IMR-90 (cell line): ENCODE results near the gene PRKACA. TPM values are rescaled to one million over a fixed set of nuclear protein-coding genes. Genes with fewer than 3 reads are reported as not detected.
A peak's percentile ranks its signal among the peaks of the same experiment; 100 is the strongest.

Experiments used
- ATAC-seq: fragments of 200-7000 bp; cut with Tn5 transposase; 2 replicates; pipeline ENCODE4 v1.9.1; 2020; ENCODE audit warnings: low read depth, mild to moderate bottlenecking, moderate library complexity
- BruUV-seq: library from RNA; stranded (reverse); fragments of 400-500 nt; replicated peaks from 2 replicates; lab custom pipeline; 2021; lab: Mats Ljungman, UMichigan
- CTCF ChIA-PET: fragments of 300-600 bp; formaldehyde crosslinking; extraction: SDS; loops from one replicate; lab custom pipeline; 2021; ENCODE audit warnings: antibody characterized with exemption; lab: Yijun Ruan, JAX
- POLR2A ChIA-PET: fragments of 300-600 bp; sonication (Branson Sonifier 250); formaldehyde crosslinking; loops from one replicate; lab custom pipeline; 2022; ENCODE audit warnings: antibody characterized with exemption; ENCODE audit not compliant: unreplicated experiment; lab: Charles Lee
- DNase-seq: peaks from one replicate; pipeline ENCODE4 v3.0.0; 2013
- H2AFZ ChIP-seq: replicated peaks from 2 replicates; pipeline ENCODE3; 2013; ENCODE audit warnings: low read length, mild to moderate bottlenecking; ENCODE audit not compliant: poor library complexity
- H2AK5ac ChIP-seq: 2 replicates; pipeline ENCODE4 v1.6.1; 2013; ENCODE audit warnings: low read depth, low read length, inconsistent platforms
- H2AK9ac ChIP-seq: replicated peaks from 2 replicates; pipeline ENCODE3; 2013; ENCODE audit warnings: mild to moderate bottlenecking, low read depth, low read length, moderate library complexity; ENCODE audit not compliant: poor library complexity
- H2BK120ac ChIP-seq: 2 replicates; pipeline ENCODE4 v1.6.1; 2013; ENCODE audit warnings: low read depth, low read length, inconsistent platforms
- H2BK15ac ChIP-seq: 3 replicates; pipeline ENCODE4 v1.6.1; 2013; ENCODE audit warnings: low read depth, low read length, inconsistent platforms
- H2BK20ac ChIP-seq: 2 replicates; pipeline ENCODE4 v1.6.1; 2013; ENCODE audit warnings: low read depth, mild to moderate bottlenecking, inconsistent platforms, low read length, moderate library complexity
- H2BK5ac ChIP-seq: 2 replicates; pipeline ENCODE4 v1.6.1; 2013; ENCODE audit warnings: mild to moderate bottlenecking, low read depth, low read length, inconsistent platforms; ENCODE audit not compliant: poor library complexity, severe bottlenecking
- H3K14ac ChIP-seq: replicated peaks from 2 replicates; pipeline ENCODE4 v1.6.1; 2013; ENCODE audit warnings: low read depth, low read length, inconsistent platforms
- H3K18ac ChIP-seq: 2 replicates; pipeline ENCODE4 v1.6.1; 2013; ENCODE audit warnings: low read depth, low read length, control low read depth
- H3K23ac ChIP-seq: 2 replicates; pipeline ENCODE4 v1.6.1; 2013; ENCODE audit warnings: low read depth, low read length, inconsistent platforms
- H3K27ac ChIP-seq: 2 replicates; pipeline ENCODE4 v1.5.1; 2013; ENCODE audit warnings: mild to moderate bottlenecking, control low read depth, low read length; ENCODE audit not compliant: insufficient read depth
- H3K27me3 ChIP-seq: 2 replicates; pipeline ENCODE4 v1.6.1; 2013; ENCODE audit warnings: low read length; ENCODE audit not compliant: control insufficient read depth, insufficient read depth
- H3K36me3 ChIP-seq: 2 replicates; pipeline ENCODE4 v1.6.1; 2013; ENCODE audit warnings: low read length, mixed read lengths; ENCODE audit not compliant: control insufficient read depth, insufficient read depth
- H3K4ac ChIP-seq: 2 replicates; pipeline ENCODE4 v1.6.1; 2013; ENCODE audit warnings: low read depth, low read length, inconsistent platforms
- H3K4me1 ChIP-seq: 2 replicates; pipeline ENCODE4 v1.6.1; 2013; ENCODE audit warnings: low read length, mixed read lengths; ENCODE audit not compliant: control insufficient read depth, insufficient read depth
- H3K4me2 ChIP-seq: 2 replicates; pipeline ENCODE4 v1.6.1; 2013; ENCODE audit warnings: low read depth, mild to moderate bottlenecking, control low read depth, low read length, moderate library complexity
- H3K4me3 ChIP-seq: 2 replicates; pipeline ENCODE4 v1.5.1; 2013; ENCODE audit warnings: low read depth, mild to moderate bottlenecking, control low read depth, low read length, moderate library complexity; ENCODE audit not compliant: insufficient read depth
- H3K56ac ChIP-seq: 2 replicates; pipeline ENCODE4 v1.6.1; 2013; ENCODE audit warnings: low read length, inconsistent platforms; ENCODE audit not compliant: insufficient read depth; ENCODE audit errors: extremely low read depth
- H3K79me1 ChIP-seq, 2 experiments: 2 replicates each; pipeline ENCODE4 v1.6.1; 2013; ENCODE audit warnings: low read length in 2 of 2, inconsistent platforms in 1 of 2, low read depth in 1 of 2
- H3K9ac ChIP-seq: 2 replicates; pipeline ENCODE4 v1.6.1; 2013; ENCODE audit warnings: low read depth, low read length, control low read depth
- H3K9me1 ChIP-seq: 2 replicates; pipeline ENCODE4 v1.6.1; 2013; ENCODE audit warnings: low read length, inconsistent platforms; ENCODE audit not compliant: insufficient read depth
- H3K9me3 ChIP-seq: 2 replicates; pipeline ENCODE4 v1.6.1; 2013; ENCODE audit warnings: low read length; ENCODE audit not compliant: control insufficient read depth, insufficient read depth
- H4K20me1 ChIP-seq: 2 replicates; pipeline ENCODE4 v1.6.1; 2013; ENCODE audit warnings: low read length, inconsistent platforms; ENCODE audit not compliant: insufficient read depth
- H4K5ac ChIP-seq: 2 replicates; pipeline ENCODE4 v1.6.1; 2013; ENCODE audit warnings: mild to moderate bottlenecking, low read depth, low read length, control low read depth
- H4K8ac ChIP-seq, 2 experiments: 2 replicates each; pipeline ENCODE4 v1.6.1; 2013; ENCODE audit warnings: low read depth in 2 of 2, low read length in 2 of 2, control low read depth in 1 of 2, inconsistent platforms in 1 of 2
- H4K91ac ChIP-seq: 2 replicates; pipeline ENCODE4 v1.6.1; 2013; ENCODE audit warnings: low read depth, low read length, inconsistent platforms; ENCODE audit not compliant: insufficient read depth
- BHLHE40 ChIP-seq: fragments of 150-350 bp; IDR thresholded peaks from 2 replicates; pipeline ENCODE4 v1.6.1; 2016; ENCODE audit warnings: mild to moderate bottlenecking, low read depth, low read length
- CEBPB ChIP-seq: IDR thresholded peaks from 2 replicates; pipeline ENCODE4 v1.6.1; 2012; ENCODE audit warnings: low read depth, low read length, improper control_type of control experiment
- ELK1 ChIP-seq: fragments of 150-350 bp; IDR thresholded peaks from 2 replicates; pipeline ENCODE4 v1.6.1; 2016; ENCODE audit warnings: low read depth, mild to moderate bottlenecking, low read length, moderate library complexity, borderline replicate concordance
- FOS ChIP-seq: fragments of 150-350 bp; IDR thresholded peaks from 2 replicates; pipeline ENCODE4 v1.6.1; 2016; ENCODE audit warnings: low read depth, low read length
- MAFK ChIP-seq: IDR thresholded peaks from 2 replicates; pipeline ENCODE4 v1.6.1; 2012; ENCODE audit warnings: low read depth, low read length, improper control_type of control experiment
- MAZ ChIP-seq: IDR thresholded peaks from 2 replicates; pipeline ENCODE4 v1.6.1; 2012; ENCODE audit warnings: low read depth, mild to moderate bottlenecking, low read length, improper control_type of control experiment, moderate library complexity, borderline replicate concordance
- MXI1 ChIP-seq: IDR thresholded peaks from 2 replicates; pipeline ENCODE4 v1.6.1; 2012; ENCODE audit warnings: low read depth, mild to moderate bottlenecking, low read length, moderate library complexity, borderline replicate concordance
- NFE2L2 ChIP-seq: fragments of 150-350 bp; IDR thresholded peaks from 2 replicates; pipeline ENCODE4 v1.6.1; 2016; ENCODE audit warnings: low read depth, mild to moderate bottlenecking, low read length
- POLR2A ChIP-seq: IDR thresholded peaks from 2 replicates; pipeline ENCODE4 v1.6.1; 2012; ENCODE audit warnings: mild to moderate bottlenecking, low read depth, low read length
- RCOR1 ChIP-seq: IDR thresholded peaks from 2 replicates; pipeline ENCODE4 v1.6.1; 2012; ENCODE audit warnings: mild to moderate bottlenecking, low read length, improper control_type of control experiment; ENCODE audit not compliant: insufficient replicate concordance
- RFX5 ChIP-seq: IDR thresholded peaks from 2 replicates; pipeline ENCODE4 v1.8.0; 2012; ENCODE audit warnings: low read depth, mild to moderate bottlenecking, low read length, moderate library complexity
- SMC3 ChIP-seq: fragments of 150-350 bp; IDR thresholded peaks from 2 replicates; pipeline ENCODE4 v1.6.1; 2016; ENCODE audit warnings: low read depth, mild to moderate bottlenecking, antibody characterized with exemption, low read length, moderate library complexity
- WGBS, 2 experiments: methylation state at CpG; one replicate each; pipeline versions ENCODE4 v1.1.5 to v1.1.7; 2013; ENCODE audit warnings: missing lambda C conversion rate in 2 of 2; ENCODE audit not compliant: insufficient read length in 1 of 2; ENCODE audit errors: extremely low coverage in 2 of 2; 5-methylcytosine and 5-hydroxymethylcytosine counted together
- dilution Hi-C: fragments of 300-500 bp; cut with HindIII; formaldehyde crosslinking; loops from one replicate; pipeline ENCODE4 v1.14.3; 2018; ENCODE audit warnings: low sequenced_read_pairs; ENCODE audit not compliant: unreplicated experiment
- in situ Hi-C: fragments of 300-500 bp; cut with MboI; formaldehyde crosslinking; loops from 3 replicates; pipeline ENCODE4 v1.14.3; 2019; ENCODE audit warnings: low sequenced_read_pairs, inconsistent platforms, mixed read lengths
- intact Hi-C: fragments of 100-400 bp; cut with micrococcal nuclease; formaldehyde crosslinking; loops from 2 replicates; pipeline ENCODE4 v1.10.0; 2022
- polyA plus RNA-seq, 3 experiments: library from polyadenylated mRNA; depleted of rRNA; stranded (reverse); fragments of >200 nt; gene quantifications; 2 replicates each; pipeline ENCODE4 v1.2.3, GENCODE V29; 2012; ENCODE audit warnings: low replicate concordance in 1 of 3
- total RNA-seq: library from RNA; depleted of rRNA; stranded (reverse); fragments of >200 nt; gene quantifications from 2 replicates; pipeline ENCODE4 v1.2.3, GENCODE V29; 2012
- TF ChIP-seq, protein P1 (sequence below): fragments of 150-350 bp; IDR thresholded peaks from 2 replicates; pipeline ENCODE4 v1.6.1; 2017; ENCODE audit warnings: mild to moderate bottlenecking, antibody characterized with exemption, low read length, low read depth
- TF ChIP-seq, protein P2 (sequence below): conservative IDR thresholded peaks from 2 replicates; pipeline ENCODE4 v1.5.1; 2012; ENCODE audit warnings: mild to moderate bottlenecking, low read depth, low read length, improper control_type of control experiment

The PRKACA gene
- total and polyA plus RNA-seq, 2 of the 4 experiments (the other 2 are of a cell fraction), result 18.1 to 94.5 TPM

- dilution Hi-C loops (no loop called here), intact Hi-C loops (no loop called here), in situ Hi-C loops (no loop called here)
- no peak overlapping the region for H3K4ac ChIP-seq
- no peak for DNase-seq
- no peak overlapping the region for H3K18ac ChIP-seq
- no peak overlapping the region for H4K8ac ChIP-seq
- H3K4me2 ChIP-seq, result no peak overlapping the region
- H2AK5ac ChIP-seq, result no peak overlapping the region
- H3K27me3 ChIP-seq, result no peaks in the 10 kb centered on the region
- no peak overlapping the region for H3K27ac ChIP-seq
- H4K91ac ChIP-seq, result no peak overlapping the region
- no peaks in the 10 kb centered on the region for H3K4me1 ChIP-seq
- POLR2A ChIA-PET, result no interaction called here
- H2BK5ac ChIP-seq, result no peak overlapping the region
- BruUV-seq, result no TSS peak
- CTCF ChIA-PET, result no interaction called here
- no peak overlapping the region for H3K9ac ChIP-seq
- no peak overlapping the region for H2BK15ac ChIP-seq
- H4K5ac ChIP-seq, result no peak overlapping the region
- TF ChIP-seq BHLHE40, result no peak
- TF ChIP-seq MAZ, result no peak
- TF ChIP-seq, protein P1, sequence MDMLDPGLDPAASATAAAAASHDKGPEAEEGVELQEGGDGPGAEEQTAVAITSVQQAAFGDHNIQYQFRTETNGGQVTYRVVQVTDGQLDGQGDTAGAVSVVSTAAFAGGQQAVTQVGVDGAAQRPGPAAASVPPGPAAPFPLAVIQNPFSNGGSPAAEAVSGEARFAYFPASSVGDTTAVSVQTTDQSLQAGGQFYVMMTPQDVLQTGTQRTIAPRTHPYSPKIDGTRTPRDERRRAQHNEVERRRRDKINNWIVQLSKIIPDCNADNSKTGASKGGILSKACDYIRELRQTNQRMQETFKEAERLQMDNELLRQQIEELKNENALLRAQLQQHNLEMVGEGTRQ, result no peak
- no peak for TF ChIP-seq NFE2L2
- TF ChIP-seq, protein P2, sequence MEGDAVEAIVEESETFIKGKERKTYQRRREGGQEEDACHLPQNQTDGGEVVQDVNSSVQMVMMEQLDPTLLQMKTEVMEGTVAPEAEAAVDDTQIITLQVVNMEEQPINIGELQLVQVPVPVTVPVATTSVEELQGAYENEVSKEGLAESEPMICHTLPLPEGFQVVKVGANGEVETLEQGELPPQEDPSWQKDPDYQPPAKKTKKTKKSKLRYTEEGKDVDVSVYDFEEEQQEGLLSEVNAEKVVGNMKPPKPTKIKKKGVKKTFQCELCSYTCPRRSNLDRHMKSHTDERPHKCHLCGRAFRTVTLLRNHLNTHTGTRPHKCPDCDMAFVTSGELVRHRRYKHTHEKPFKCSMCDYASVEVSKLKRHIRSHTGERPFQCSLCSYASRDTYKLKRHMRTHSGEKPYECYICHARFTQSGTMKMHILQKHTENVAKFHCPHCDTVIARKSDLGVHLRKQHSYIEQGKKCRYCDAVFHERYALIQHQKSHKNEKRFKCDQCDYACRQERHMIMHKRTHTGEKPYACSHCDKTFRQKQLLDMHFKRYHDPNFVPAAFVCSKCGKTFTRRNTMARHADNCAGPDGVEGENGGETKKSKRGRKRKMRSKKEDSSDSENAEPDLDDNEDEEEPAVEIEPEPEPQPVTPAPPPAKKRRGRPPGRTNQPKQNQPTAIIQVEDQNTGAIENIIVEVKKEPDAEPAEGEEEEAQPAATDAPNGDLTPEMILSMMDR, result no peak
- no peak for TF ChIP-seq RCOR1
- no peak for TF ChIP-seq SMC3
- TF ChIP-seq MAFK, result no peak
- TF ChIP-seq CEBPB, result no peak
- TF ChIP-seq POLR2A, result no peak
- no peak for TF ChIP-seq FOS
- no peak for TF ChIP-seq RFX5
- no peak for TF ChIP-seq ELK1
- no peak for TF ChIP-seq MXI1
- peak overlapping the region; percentile 55 for H2AK9ac ChIP-seq
- no peaks in the 10 kb centered on the region for H3K9me1 ChIP-seq
- H3K79me1 ChIP-seq, result no peaks in the 10 kb centered on the region; a peak in 1 of 4 replicates
- H3K9me3 ChIP-seq, result no peaks in the 10 kb centered on the region
- no peak for ATAC-seq
- H3K4me3 ChIP-seq, result no peak overlapping the region
- 94% methylated on average over 7 of the region's 12 CpGs; no CpG with 5 or more reads in 1 of the 2 experiments for WGBS, 2 experiments
- H2BK20ac ChIP-seq, result no peak overlapping the region
- H4K20me1 ChIP-seq, result no peaks in the 10 kb centered on the region
- H3K23ac ChIP-seq, result no peak overlapping the region
- H2AFZ ChIP-seq, result no peak overlapping the region
- H2BK120ac ChIP-seq, result no peak overlapping the region
- H3K56ac ChIP-seq, result no peak overlapping the region
- H3K36me3 ChIP-seq, result peaks cover 7% of the 10 kb centered on the region
- no peak overlapping the region for H3K14ac ChIP-seq
These were observed 38.6 kb upstream of the PRKACA start for GRCh38 chr19:14156122-14156521.
